ENCODE results near the gene CASP2.

The CASP2 gene

DNA sequence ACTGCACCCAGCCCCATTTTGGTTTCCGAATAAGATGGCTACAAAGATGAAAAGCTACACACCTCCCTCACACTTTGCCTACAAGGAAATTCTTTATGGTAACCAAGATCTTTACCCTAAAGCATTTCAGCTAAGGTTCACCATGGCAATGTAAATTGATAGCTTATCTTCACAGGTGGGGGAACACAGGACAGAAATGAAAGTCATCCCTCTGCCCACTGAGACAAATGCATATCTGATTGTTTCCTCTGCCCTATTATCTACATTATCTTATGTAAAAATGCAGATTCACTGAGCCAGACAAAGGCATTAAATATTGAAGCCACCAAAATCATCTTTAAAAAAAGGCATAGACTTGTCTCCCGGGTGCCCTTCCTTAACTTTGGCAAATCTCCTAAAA, 6.6 kb upstream of the CASP2 start:
- TF ChIP-seq GATA3 (IDR thresholded peaks at IDR 0.05; ENCODE audit: low read depth, low read length): no peak
- TF ChIP-seq GATA2 (IDR thresholded peaks at IDR 0.05; ENCODE audit: low read depth, low read length): no peak

DNA sequence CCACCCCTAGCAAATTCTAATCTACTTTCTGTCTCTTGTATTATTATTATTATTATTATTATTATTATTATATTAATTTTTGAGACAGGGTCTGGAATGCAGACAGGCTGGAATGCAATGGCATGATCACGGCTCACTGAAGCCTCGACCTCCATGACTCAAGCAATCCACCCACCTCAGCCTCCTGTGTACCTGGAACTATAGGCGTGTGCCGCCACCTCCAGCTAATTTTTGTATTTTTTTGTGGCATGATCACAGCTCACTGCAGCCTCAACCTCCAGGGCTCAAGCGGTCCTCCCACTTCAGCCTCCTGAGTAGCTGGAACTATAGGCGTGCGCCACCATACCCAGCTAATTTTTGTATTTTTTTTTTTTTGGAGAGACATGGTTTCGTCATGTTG, 6.0 kb upstream of the CASP2 start:
- TF ChIP-seq GATA2 (IDR thresholded peaks at IDR 0.05; ENCODE audit: low read depth, low read length) (no peak), GATA3 (IDR thresholded peaks at IDR 0.05; ENCODE audit: low read depth, low read length) (no peak)

GRCh38 chr7:143283381-143283780, 4.8 kb upstream of the CASP2 start:
- TF ChIP-seq GATA2 (IDR thresholded peaks at IDR 0.05; ENCODE audit: low read depth, low read length): no peak
- no peak for TF ChIP-seq GATA3 (IDR thresholded peaks at IDR 0.05; ENCODE audit: low read depth, low read length)

DNA sequence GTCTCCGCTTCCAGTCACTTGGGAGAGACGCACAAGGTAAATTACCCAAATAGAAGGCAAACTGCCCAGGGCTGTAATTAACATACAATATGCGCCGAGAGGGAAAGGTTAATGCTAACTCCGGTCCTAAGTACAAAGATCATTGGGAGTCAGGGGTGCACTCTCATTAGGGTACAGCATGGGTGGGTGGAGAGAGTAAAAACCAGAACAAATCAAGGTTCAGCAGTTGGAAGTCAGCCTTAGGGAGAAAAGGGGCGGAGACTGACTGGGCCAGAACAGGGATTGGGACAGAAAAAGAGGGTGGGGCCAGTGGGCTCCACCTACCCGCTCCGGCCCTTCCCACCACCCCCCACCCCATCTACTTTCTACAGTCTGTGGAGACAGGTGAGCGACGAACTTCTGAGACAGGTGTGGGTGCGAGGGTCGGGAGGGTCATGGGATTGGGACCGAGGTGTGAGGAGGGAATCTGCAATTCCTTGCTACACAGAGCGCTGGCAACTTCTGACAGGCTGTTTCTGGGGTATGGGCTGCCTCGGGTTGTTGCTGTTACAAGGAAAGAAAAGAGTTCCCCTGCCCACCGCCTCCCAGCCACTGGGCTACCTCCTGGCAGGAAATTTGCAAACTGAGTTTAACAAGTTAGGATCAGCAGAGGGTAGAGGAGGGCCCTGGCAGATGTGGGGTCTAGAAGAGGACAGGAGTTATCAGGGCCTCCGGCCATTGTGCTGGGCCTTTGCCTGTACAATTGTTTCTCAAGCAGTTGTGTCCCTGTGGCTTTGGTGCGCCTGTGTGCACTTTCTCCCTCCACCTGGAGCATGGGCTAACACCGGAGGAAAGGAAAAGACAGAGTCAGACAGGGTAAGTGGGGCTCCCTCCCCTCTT, 3.3 kb upstream of the CASP2 start, which contains the start of gene TMEM139:
Gene TMEM139 (plus strand): TSS at position 368 of the 879 bp plus-strand sequence. CDS start 1,000 bp downstream, outside the sequence.
- TF ChIP-seq GATA2 (IDR thresholded peaks at IDR 0.05; ENCODE audit: low read depth, low read length) (no peak), GATA3 (IDR thresholded peaks at IDR 0.05; ENCODE audit: low read depth, low read length) (no peak)

DNA sequence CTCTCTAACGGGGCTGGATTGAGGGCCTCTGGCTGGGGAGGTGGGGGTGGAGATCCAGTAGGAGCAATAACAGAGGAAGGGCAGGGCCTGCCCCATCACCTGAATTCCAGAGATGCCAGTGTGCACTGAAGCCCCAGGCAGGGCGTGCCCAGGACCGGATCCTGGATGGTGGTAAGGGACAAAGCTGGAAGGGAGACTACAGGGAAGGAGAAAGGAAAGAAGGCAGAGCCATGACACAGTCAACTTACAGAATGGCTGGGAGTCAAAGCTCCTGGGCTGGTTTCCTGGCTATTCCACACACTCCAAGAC, 2.7 kb upstream of the CASP2 start:
- TF ChIP-seq GATA2 (IDR thresholded peaks at IDR 0.05; ENCODE audit: low read depth, low read length) (no peak), GATA3 (IDR thresholded peaks at IDR 0.05; ENCODE audit: low read depth, low read length) (no peak)

DNA sequence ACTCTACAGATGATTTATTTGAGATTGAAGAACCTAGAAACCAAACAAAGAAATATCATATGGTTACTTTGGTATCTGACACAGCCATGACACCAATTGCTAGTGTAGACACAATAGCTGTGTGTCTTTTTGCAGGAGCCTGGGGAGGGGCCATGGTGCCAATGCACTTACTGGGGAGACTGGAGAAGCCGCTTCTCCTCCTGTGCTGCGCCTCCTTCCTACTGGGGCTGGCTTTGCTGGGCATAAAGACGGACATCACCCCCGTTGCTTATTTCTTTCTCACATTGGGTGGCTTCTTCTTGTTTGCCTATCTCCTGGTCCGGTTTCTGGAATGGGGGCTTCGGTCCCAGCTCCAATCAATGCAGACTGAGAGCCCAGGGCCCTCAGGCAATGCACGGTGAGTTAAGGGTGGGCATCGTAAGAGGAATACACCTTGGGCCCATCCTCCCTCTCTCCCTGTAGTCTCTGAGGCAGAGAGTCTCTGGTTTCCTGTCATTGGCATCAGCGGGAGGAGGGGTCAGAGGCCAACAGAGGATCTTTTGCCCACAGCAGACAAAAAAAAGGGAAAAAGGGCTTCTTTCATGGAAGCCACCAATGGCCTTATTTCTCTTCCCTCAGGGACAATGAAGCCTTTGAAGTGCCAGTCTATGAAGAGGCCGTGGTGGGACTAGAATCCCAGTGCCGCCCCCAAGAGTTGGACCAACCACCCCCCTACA, 2.2 kb upstream of the CASP2 start:
- TF ChIP-seq GATA3 (IDR thresholded peaks at IDR 0.05; ENCODE audit: low read depth, low read length) (no peak), GATA2 (IDR thresholded peaks at IDR 0.05; ENCODE audit: low read depth, low read length) (no peak)

- no peak for TF ChIP-seq GATA3 (IDR thresholded peaks at IDR 0.05; ENCODE audit: low read depth, low read length)
These were observed 1.6 kb upstream of the CASP2 start for GRCh38 chr7:143286522-143286890.

DNA sequence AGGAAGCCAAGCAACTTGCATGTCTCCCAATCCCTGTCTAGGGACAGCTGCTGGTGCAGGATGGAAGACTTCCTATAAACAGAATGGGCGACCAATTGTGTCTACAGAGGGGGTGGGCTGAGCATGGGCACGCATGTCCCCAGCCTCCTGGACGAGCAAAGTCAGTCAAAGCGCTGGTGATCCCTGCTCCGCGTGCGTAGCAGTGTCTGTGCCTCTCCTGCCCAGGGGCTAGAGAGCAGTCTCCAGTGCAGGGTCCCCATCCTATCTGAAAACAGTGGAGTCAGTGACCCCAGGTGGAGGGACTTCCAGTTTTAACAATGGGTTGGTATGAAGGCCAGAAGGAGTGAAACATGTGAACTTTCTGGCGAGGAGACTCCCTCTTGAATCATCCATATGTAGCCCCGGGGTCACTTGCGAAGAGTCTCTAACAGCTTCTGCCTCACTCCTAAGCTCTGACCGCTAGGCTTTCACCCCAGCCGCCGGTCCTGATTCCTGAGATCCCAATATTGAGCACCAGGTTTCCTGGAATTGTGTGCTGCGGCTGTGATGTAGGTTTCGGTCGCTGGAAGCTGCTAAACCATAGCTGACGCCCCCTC, 714 bp upstream of the CASP2 start:
- no peak for TF ChIP-seq GATA2 (IDR thresholded peaks at IDR 0.05; ENCODE audit: low read depth, low read length)
- TF ChIP-seq GATA3 (IDR thresholded peaks at IDR 0.05; ENCODE audit: low read depth, low read length): no peak

DNA sequence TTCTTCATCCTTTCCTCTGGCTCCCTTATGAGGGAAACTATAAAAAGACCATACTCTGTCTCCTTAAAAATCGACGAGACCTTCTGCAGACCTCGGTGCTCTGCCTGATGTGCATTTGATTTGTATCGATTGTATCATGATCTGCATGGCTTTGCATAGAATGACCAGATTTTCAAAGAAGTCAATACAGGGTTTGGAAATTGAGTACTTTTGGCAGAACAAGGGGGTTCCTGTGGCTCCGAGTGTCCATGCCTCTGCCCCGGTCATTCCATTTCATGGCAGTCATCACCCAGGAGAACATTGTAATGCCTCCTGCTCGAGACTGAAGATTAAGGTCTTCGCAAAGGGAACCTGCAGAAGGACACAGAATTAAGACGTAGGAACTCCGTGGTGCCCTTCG, 685 bp downstream of the CASP2 start:
- TF ChIP-seq GATA3 (IDR thresholded peaks at IDR 0.05; ENCODE audit: low read depth, low read length) (no peak), GATA2 (IDR thresholded peaks at IDR 0.05; ENCODE audit: low read depth, low read length) (no peak)

- no peak for TF ChIP-seq GATA3 (IDR thresholded peaks at IDR 0.05; ENCODE audit: low read depth, low read length)
- TF ChIP-seq GATA2 (IDR thresholded peaks at IDR 0.05; ENCODE audit: low read depth, low read length): no peak
These were observed 1.3 kb downstream of the CASP2 start for GRCh38 chr7:143289421-143289820.

DNA sequence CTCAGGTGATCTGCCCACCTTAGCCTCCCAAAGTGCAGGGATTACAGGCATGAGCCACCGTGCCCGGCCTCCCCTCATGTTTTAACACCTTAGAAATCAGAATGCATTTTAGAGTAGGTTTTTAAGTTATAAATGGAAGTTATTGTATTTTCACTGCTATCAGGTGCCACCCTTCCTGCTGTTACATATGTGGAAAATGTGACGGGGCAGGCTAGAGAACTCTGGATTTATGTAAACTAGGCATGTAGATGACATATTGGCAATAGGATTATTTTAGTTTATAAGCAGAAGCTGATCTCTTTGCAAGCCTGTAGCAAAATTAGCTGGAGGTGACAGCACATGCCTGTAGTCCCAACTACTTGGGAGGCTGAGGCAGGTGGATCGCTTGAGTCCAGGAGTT, 2.1 kb downstream of the CASP2 start:
- TF ChIP-seq GATA3 (IDR thresholded peaks at IDR 0.05; ENCODE audit: low read depth, low read length) (no peak), GATA2 (IDR thresholded peaks at IDR 0.05; ENCODE audit: low read depth, low read length) (no peak)

DNA sequence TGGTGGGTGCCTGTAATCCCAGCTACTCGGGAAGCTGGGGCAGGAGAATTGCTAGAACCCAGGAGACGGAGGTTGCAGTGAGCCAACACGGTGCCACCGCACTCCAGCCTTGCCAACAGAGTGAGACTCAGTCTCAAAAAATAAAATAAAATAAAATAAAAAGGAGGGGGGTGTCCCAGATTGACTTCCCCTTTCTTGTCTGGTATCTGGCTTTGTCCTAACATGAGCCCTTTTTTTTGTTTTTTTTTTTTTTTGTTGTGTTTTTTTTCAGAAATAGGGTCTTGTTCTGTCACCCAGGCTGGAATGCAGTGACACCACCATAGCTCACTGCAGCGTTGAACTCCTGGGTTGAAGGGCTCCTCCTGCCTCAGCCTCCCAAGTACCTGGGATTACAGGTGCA, 4.7 kb downstream of the CASP2 start:
- TF ChIP-seq GATA2 (IDR thresholded peaks at IDR 0.05; ENCODE audit: low read depth, low read length) (no peak), GATA3 (IDR thresholded peaks at IDR 0.05; ENCODE audit: low read depth, low read length) (no peak)

GRCh38 chr7:143295870-143296269, 7.7 kb downstream of the CASP2 start:
- TF ChIP-seq GATA3 (IDR thresholded peaks at IDR 0.05; ENCODE audit: low read depth, low read length): no peak
- no peak for TF ChIP-seq GATA2 (IDR thresholded peaks at IDR 0.05; ENCODE audit: low read depth, low read length)

DNA sequence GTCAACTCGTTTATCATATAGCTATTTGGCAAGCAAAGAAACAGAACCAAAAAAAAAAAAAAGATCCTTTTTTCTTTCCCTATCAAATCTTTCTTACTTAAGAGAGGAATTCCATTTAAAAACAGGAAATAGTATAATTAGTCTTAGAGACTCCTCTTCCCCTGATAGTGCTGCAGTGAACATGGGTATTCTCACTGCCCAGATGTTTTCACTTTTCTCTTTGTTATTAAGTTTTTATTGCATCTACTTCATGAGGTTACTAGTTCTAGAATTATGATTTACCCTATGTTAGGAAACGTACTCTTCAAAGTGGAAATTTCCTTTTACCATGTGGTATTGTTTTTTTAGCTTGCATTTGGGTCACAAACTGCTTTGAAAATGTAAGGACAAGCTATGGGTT, 8.5 kb downstream of the CASP2 start:
- TF ChIP-seq GATA2 (IDR thresholded peaks at IDR 0.05; ENCODE audit: low read depth, low read length): no peak
- no peak for TF ChIP-seq GATA3 (IDR thresholded peaks at IDR 0.05; ENCODE audit: low read depth, low read length)

- no peak for TF ChIP-seq GATA2 (IDR thresholded peaks at IDR 0.05; ENCODE audit: low read depth, low read length)
- TF ChIP-seq GATA3 (IDR thresholded peaks at IDR 0.05; ENCODE audit: low read depth, low read length): no peak
These were observed 11.2 kb downstream of the CASP2 start for GRCh38 chr7:143299346-143299745.
